K562 (cell line): ENCODE measurements around the gene NUDT14. TPM values are rescaled to one million over a fixed set of nuclear protein-coding genes. Genes with fewer than 3 reads are reported as not detected.

Experiments used
- ATAC-seq: fragments of 200-7000 bp; cut with Tn5 transposase; 3 replicates; pipeline ENCODE4 v1.9.1; 2020; ENCODE audit warnings: moderate library complexity
- BruUV-seq: library from RNA; stranded (reverse); fragments of 400-500 nt; replicated peaks from 2 replicates; lab custom pipeline; 2021; lab: Mats Ljungman, UMichigan
- CTCF ChIA-PET: fragments of 300-600 bp; formaldehyde crosslinking; extraction: SDS; loops from one replicate; lab custom pipeline; 2021; ENCODE audit warnings: low intra/inter-chr PET ratio; lab: Yijun Ruan, JAX
- POLR2A ChIA-PET: fragments of 300-600, 350-650 bp; sonication (Branson Sonifier 250); formaldehyde crosslinking; extraction: SDS; loops from one replicate; lab custom pipeline; 2021; ENCODE audit warnings: antibody characterized with exemption, inconsistent platforms; lab: Yijun Ruan, JAX
- DNase-seq, 4 experiments: peaks; one replicate each; pipeline versions ENCODE4 v3.0.0 to v3.0.0-alpha.2; 2011 to 2018; ENCODE audit warnings: low spot score in 3 of 4, mixed read lengths in 3 of 4; ENCODE audit errors: extremely low read depth in 1 of 4
- FAIRE-seq: peaks from 2 replicates; lab custom pipeline; 2011; peaks lifted over from hg19 to GRCh38; lab: Jason Lieb, UNC
- H2AFZ ChIP-seq: 2 replicates; pipeline ENCODE4 v1.6.0; 2011; ENCODE audit warnings: low read depth, low read length, control low read depth, inconsistent platforms
- H3K27ac ChIP-seq: fragments of 200-600 bp; 3 replicates; pipeline ENCODE4 v1.8.0; 2011; ENCODE audit warnings: low read depth, mild to moderate bottlenecking, control low read depth, inconsistent platforms, low read length, moderate library complexity, mixed read lengths; ENCODE audit errors: extremely low read depth
- H3K27me3 ChIP-seq, 2 experiments: fragments of 300-600 bp in 1 of 2; 2 replicates in 1 of 2; 3 replicates in 1 of 2; pipeline versions ENCODE4 v1.6.0 to v1.8.0; 2011; ENCODE audit warnings: inconsistent platforms in 2 of 2, low read length in 2 of 2, mild to moderate bottlenecking in 1 of 2, mixed read lengths in 1 of 2, moderate library complexity in 1 of 2; ENCODE audit not compliant: control insufficient read depth in 2 of 2, insufficient read depth in 2 of 2
- H3K36me3 ChIP-seq: fragments of 300-600 bp; 3 replicates; pipeline ENCODE4 v1.8.0; 2011; ENCODE audit warnings: mild to moderate bottlenecking, low read length, inconsistent platforms; ENCODE audit not compliant: control insufficient read depth, insufficient read depth
- H3K4me1 ChIP-seq, 2 experiments: fragments of 200-600 bp in 1 of 2; replicated peaks in 1 of 2; 2 replicates in 1 of 2; 3 replicates in 1 of 2; pipeline versions ENCODE4 v1.5.1 to v1.8.0; 2011; ENCODE audit warnings: inconsistent platforms in 2 of 2, low read length in 2 of 2, mild to moderate bottlenecking in 1 of 2, mixed read lengths in 1 of 2, moderate library complexity in 1 of 2; ENCODE audit not compliant: control insufficient read depth in 2 of 2, insufficient read depth in 2 of 2
- H3K4me2 ChIP-seq: 2 replicates; pipeline ENCODE4 v1.6.1; 2011; ENCODE audit warnings: low read length, control low read depth, inconsistent platforms, mixed read lengths; ENCODE audit not compliant: insufficient read depth
- H3K4me3 ChIP-seq: fragments of 200-600 bp; sonication (generic), shearing (Covaris generic); 2 replicates; pipeline ENCODE4 v1.5.1; 2016; ENCODE audit warnings: control low read depth, inconsistent platforms
- H3K79me2 ChIP-seq: fragments of 200-600 bp; 3 replicates; pipeline ENCODE4 v1.8.0; 2011; ENCODE audit warnings: low read length, inconsistent platforms; ENCODE audit not compliant: control insufficient read depth, insufficient read depth
- H3K9ac ChIP-seq, 2 experiments: 2 replicates each; pipeline versions ENCODE4 v1.6.0 to v1.6.1; 2011; ENCODE audit warnings: low read depth in 2 of 2, low read length in 2 of 2, control low read depth in 1 of 2, inconsistent platforms in 1 of 2, mild to moderate bottlenecking in 1 of 2, mixed read lengths in 1 of 2; ENCODE audit not compliant: insufficient read depth in 1 of 2
- H3K9me1 ChIP-seq: one replicate; pipeline ENCODE4 v1.6.0; 2011; ENCODE audit warnings: inconsistent platforms, mild to moderate bottlenecking, low read length, moderate library complexity; ENCODE audit not compliant: control insufficient read depth, insufficient read depth
- H3K9me3 ChIP-seq: replicated peaks from 2 replicates; pipeline ENCODE4 v1.5.1; 2011; ENCODE audit warnings: low read depth, low read length, inconsistent platforms; ENCODE audit not compliant: control insufficient read depth, insufficient read depth
- H4K20me1 ChIP-seq: replicated peaks from 2 replicates; pipeline ENCODE4 v1.6.1; 2011; ENCODE audit warnings: low read length, inconsistent platforms, mixed read lengths; ENCODE audit not compliant: control insufficient read depth, insufficient read depth
- KAT2B ChIP-seq: IDR thresholded peaks from one replicate; pipeline ENCODE4 v1.6.1; 2012; ENCODE audit warnings: low read depth, mild to moderate bottlenecking, control low read depth, inconsistent platforms, low read length, moderate library complexity
- MXI1 ChIP-seq: IDR thresholded peaks from 2 replicates; pipeline ENCODE4 v1.6.1; 2011; ENCODE audit warnings: low read depth, mild to moderate bottlenecking, improper control_type of control experiment, low read length
- MYNN ChIP-seq, 2 experiments: sonication (generic); formaldehyde crosslinking in 1 of 2; IDR thresholded peaks; 2 replicates each; pipeline versions ENCODE4 v1.5.0 to v1.6.1; 2016 to 2020; ENCODE audit warnings: antibody characterized with exemption in 1 of 2, missing genetic modification reagents in 1 of 2
- PHF20 ChIP-seq: fragments of 450-650 bp; IDR thresholded peaks from 2 replicates; pipeline ENCODE4 v1.6.1; 2018; ENCODE audit not compliant: partially characterized antibody
- SMAD1 ChIP-seq: fragments of 150-350 bp; IDR thresholded peaks from 2 replicates; pipeline ENCODE4 v1.6.1; 2014; ENCODE audit warnings: low read length, low read depth; ENCODE audit not compliant: partially characterized antibody
- ZNF444 ChIP-seq: fragments of 250-450 bp; sonication (Bioruptor Pico); IDR thresholded peaks from 2 replicates; pipeline ENCODE4 v1.4.0; 2020; ENCODE audit warnings: mild to moderate bottlenecking, moderate library complexity
- ZSCAN32 ChIP-seq: fragments of 450-650 bp; formaldehyde crosslinking; IDR thresholded peaks from 2 replicates; pipeline ENCODE4 v1.4.0; 2020; ENCODE audit warnings: mild to moderate bottlenecking, moderate library complexity
- WGBS: fragments of 100-300 bp; shearing (Covaris generic); methylation state at CpG from one replicate; pipeline ENCODE4 v1.1.6; 2016; ENCODE audit warnings: low coverage, mixed read lengths; ENCODE audit not compliant: insufficient coverage; ENCODE audit errors: missing lambda C conversion rate; 5-methylcytosine and 5-hydroxymethylcytosine counted together
- in situ Hi-C: fragments of 300-500 bp; cut with MboI; formaldehyde crosslinking; loops from 4 replicates; pipeline ENCODE4 v1.15.0; 2018; ENCODE audit warnings: inconsistent platforms, mixed read lengths
- intact Hi-C: fragments of 100-400 bp; cut with micrococcal nuclease; formaldehyde crosslinking; loops from 2 replicates; pipeline ENCODE4 v1.14.2; 2022
- polyA plus RNA-seq, 8 experiments: library from polyadenylated mRNA; depleted of rRNA in 4 of 8; stranded (reverse) in 5 of 8; unstranded in 3 of 8; fragments of >200 nt; fragmentation: Nextera tagmentation in 2 of 8; fragmentation: Illumina TruSeq in 1 of 8; extraction: Ambion mirVana in 2 of 8; extraction: Trizol in 1 of 8; gene quantifications; 2 replicates each; pipeline versions ENCODE4 v1.2.1 to v1.2.3, GENCODE V29; 2011 to 2014; ENCODE audit warnings: inconsistent platforms in 1 of 8, missing spikeins in 1 of 8
- total RNA-seq, 7 experiments: library from RNA; depleted of rRNA in 6 of 7; stranded (reverse); fragments of >200 nt in 6 of 7; fragmentation: Illumina TruSeq in 2 of 7; extraction: Trizol in 2 of 7; gene quantifications; 2 replicates each; pipeline versions ENCODE4 v1.2.1 to v1.2.3, GENCODE V29; 2011 to 2021; ENCODE audit warnings: low replicate concordance in 1 of 7
- TF ChIP-seq, protein P1 (sequence below): fragments of 450-650 bp; IDR thresholded peaks from 2 replicates; pipeline ENCODE4 v1.6.1; 2016; ENCODE audit warnings: borderline replicate concordance
- TF ChIP-seq, protein P2 (sequence below): fragments of 250-450 bp; sonication (Bioruptor Pico); IDR thresholded peaks from 2 replicates; pipeline ENCODE4 v1.5.0; 2022; ENCODE audit warnings: mild to moderate bottlenecking
- TF ChIP-seq, protein P3 (sequence below), 2 experiments: fragments of 450-650 bp; conservative IDR thresholded peaks; 2 replicates each; pipeline ENCODE4 v1.6.1; 2017; ENCODE audit warnings: mild to moderate bottlenecking in 2 of 2, moderate library complexity in 2 of 2
- TF ChIP-seq, protein P4 (sequence below): fragments of 200-800 bp; sonication (Bioruptor generic); IDR thresholded peaks from 2 replicates; pipeline ENCODE4 v1.6.1; 2016; ENCODE audit warnings: missing genetic modification characterization, missing compliant biosample characterization

NUDT14 gene
- total and polyA plus RNA-seq, 9 of the 15 experiments (the other 6 are each of a cell fraction or from before 2014, with no cell fraction given), result 0.14 to 16.3 (median 8.2) TPM

DNA sequence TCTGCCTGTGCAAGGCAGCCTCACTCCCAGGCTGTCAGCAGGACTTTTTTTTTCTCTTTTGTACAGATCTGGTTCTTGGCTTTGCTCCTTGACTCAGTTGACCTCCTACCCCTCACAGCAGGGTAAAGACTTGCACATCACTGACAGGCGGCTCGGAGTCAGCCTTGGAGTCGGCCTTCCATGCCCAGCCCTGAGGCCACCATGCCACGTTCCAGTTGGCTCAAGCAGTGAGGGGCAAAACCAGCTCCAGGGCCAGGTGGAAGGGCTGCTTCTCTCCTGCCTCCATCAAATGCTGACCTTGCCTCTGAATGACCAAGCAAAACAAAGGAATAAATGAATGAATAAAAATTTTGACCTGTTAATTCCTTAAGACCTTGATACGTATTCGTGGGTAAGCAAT lies 40.1 kb downstream of the NUDT14 start:
- no peak for FAIRE-seq
- TF ChIP-seq, protein P1, sequence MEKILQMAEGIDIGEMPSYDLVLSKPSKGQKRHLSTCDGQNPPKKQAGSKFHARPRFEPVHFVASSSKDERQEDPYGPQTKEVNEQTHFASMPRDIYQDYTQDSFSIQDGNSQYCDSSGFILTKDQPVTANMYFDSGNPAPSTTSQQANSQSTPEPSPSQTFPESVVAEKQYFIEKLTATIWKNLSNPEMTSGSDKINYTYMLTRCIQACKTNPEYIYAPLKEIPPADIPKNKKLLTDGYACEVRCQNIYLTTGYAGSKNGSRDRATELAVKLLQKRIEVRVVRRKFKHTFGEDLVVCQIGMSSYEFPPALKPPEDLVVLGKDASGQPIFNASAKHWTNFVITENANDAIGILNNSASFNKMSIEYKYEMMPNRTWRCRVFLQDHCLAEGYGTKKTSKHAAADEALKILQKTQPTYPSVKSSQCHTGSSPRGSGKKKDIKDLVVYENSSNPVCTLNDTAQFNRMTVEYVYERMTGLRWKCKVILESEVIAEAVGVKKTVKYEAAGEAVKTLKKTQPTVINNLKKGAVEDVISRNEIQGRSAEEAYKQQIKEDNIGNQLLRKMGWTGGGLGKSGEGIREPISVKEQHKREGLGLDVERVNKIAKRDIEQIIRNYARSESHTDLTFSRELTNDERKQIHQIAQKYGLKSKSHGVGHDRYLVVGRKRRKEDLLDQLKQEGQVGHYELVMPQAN, result no peak
- TF ChIP-seq ZNF444 (CRISPR knock-in tag) (no peak), MYNN (IDR thresholded peaks at IDR 0.05) (no peak), MYNN (CRISPR knock-in tag; IDR thresholded peaks at IDR 0.05) (no peak), SMAD1 (no peak), PHF20 (no peak), MXI1 (no peak), ZSCAN32 (no peak), KAT2B (no peak)
- TF ChIP-seq, protein P2, sequence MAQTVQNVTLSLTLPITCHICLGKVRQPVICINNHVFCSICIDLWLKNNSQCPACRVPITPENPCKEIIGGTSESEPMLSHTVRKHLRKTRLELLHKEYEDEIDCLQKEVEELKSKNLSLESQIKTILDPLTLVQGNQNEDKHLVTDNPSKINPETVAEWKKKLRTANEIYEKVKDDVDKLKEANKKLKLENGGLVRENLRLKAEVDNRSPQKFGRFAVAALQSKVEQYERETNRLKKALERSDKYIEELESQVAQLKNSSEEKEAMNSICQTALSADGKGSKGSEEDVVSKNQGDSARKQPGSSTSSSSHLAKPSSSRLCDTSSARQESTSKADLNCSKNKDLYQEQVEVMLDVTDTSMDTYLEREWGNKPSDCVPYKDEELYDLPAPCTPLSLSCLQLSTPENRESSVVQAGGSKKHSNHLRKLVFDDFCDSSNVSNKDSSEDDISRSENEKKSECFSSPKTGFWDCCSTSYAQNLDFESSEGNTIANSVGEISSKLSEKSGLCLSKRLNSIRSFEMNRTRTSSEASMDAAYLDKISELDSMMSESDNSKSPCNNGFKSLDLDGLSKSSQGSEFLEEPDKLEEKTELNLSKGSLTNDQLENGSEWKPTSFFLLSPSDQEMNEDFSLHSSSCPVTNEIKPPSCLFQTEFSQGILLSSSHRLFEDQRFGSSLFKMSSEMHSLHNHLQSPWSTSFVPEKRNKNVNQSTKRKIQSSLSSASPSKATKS (CRISPR knock-in tag), result no peak
- TF ChIP-seq, protein P3, sequence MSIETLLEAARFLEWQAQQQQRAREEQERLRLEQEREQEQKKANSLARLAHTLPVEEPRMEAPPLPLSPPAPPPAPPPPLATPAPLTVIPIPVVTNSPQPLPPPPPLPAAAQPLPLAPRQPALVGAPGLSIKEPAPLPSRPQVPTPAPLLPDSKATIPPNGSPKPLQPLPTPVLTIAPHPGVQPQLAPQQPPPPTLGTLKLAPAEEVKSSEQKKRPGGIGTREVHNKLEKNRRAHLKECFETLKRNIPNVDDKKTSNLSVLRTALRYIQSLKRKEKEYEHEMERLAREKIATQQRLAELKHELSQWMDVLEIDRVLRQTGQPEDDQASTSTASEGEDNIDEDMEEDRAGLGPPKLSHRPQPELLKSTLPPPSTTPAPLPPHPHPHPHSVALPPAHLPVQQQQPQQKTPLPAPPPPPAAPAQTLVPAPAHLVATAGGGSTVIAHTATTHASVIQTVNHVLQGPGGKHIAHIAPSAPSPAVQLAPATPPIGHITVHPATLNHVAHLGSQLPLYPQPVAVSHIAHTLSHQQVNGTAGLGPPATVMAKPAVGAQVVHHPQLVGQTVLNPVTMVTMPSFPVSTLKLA (conservative IDR thresholded peaks at IDR 0.05), result no peak
- TF ChIP-seq, protein P4, sequence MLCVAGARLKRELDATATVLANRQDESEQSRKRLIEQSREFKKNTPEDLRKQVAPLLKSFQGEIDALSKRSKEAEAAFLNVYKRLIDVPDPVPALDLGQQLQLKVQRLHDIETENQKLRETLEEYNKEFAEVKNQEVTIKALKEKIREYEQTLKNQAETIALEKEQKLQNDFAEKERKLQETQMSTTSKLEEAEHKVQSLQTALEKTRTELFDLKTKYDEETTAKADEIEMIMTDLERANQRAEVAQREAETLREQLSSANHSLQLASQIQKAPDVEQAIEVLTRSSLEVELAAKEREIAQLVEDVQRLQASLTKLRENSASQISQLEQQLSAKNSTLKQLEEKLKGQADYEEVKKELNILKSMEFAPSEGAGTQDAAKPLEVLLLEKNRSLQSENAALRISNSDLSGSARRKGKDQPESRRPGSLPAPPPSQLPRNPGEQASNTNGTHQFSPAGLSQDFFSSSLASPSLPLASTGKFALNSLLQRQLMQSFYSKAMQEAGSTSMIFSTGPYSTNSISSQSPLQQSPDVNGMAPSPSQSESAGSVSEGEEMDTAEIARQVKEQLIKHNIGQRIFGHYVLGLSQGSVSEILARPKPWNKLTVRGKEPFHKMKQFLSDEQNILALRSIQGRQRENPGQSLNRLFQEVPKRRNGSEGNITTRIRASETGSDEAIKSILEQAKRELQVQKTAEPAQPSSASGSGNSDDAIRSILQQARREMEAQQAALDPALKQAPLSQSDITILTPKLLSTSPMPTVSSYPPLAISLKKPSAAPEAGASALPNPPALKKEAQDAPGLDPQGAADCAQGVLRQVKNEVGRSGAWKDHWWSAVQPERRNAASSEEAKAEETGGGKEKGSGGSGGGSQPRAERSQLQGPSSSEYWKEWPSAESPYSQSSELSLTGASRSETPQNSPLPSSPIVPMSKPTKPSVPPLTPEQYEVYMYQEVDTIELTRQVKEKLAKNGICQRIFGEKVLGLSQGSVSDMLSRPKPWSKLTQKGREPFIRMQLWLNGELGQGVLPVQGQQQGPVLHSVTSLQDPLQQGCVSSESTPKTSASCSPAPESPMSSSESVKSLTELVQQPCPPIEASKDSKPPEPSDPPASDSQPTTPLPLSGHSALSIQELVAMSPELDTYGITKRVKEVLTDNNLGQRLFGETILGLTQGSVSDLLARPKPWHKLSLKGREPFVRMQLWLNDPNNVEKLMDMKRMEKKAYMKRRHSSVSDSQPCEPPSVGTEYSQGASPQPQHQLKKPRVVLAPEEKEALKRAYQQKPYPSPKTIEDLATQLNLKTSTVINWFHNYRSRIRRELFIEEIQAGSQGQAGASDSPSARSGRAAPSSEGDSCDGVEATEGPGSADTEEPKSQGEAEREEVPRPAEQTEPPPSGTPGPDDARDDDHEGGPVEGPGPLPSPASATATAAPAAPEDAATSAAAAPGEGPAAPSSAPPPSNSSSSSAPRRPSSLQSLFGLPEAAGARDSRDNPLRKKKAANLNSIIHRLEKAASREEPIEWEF (CRISPR knock-in tag), result no peak

More for the DNA sequence above, 40.1 kb downstream of the NUDT14 start:
- Histone ChIP-seq H3K4me1 (peaks cover 0 to 25% of the 10 kb centered on the region in 2 experiments; a peak in 2 of 5 replicates), H4K20me1 (no peaks in the 10 kb centered on the region), H3K36me3 (peaks cover 38% of the 10 kb centered on the region; the same call in 1 of the 3 replicates), H3K4me2 (no peak overlapping the region), H3K79me2 (no peaks in the 10 kb centered on the region), H3K27ac (no peak overlapping the region), H3K9me1 (no peaks in the 10 kb centered on the region), H2AFZ (no peak overlapping the region), H3K9me3 (no peaks in the 10 kb centered on the region), H3K27me3 (no peaks in the 10 kb centered on the region), H3K9ac (no peak overlapping the region), H3K4me3 (no peak overlapping the region)
- ATAC-seq (no peak), DNase-seq (no peak)
- no TSS peak for BruUV-seq
- ChIA-PET POLR2A (no interaction called here), CTCF (no interaction called here)
- in situ Hi-C loops (no loop called here), intact Hi-C loops (no loop called here)
- WGBS, result 98% methylated on average over 6 of the region's 6 CpGs
